SU-DHL-6 (cell line): ENCODE measurements around the gene KATNAL1.

ENCODE experiments used
- CTCF ChIP-seq: fragments of 200-600 bp; sonication (generic); IDR thresholded peaks from one replicate; pipeline ENCODE4 v1.5.1; 2017; ENCODE audit warnings: antibody characterized with exemption, mild to moderate bottlenecking, low read length, moderate library complexity; ENCODE audit not compliant: insufficient read depth, poor library complexity, severe bottlenecking
- EZH2phosphoT487 ChIP-seq: fragments of 200-600 bp; sonication (generic), shearing (Covaris generic); conservative IDR thresholded peaks from 2 replicates; pipeline ENCODE4 v1.6.1; 2018; ENCODE audit warnings: mild to moderate bottlenecking, antibody characterized with exemption, low read length, moderate library complexity, mixed read lengths

- TF ChIP-seq CTCF (no peak), EZH2phosphoT487 (no peak)
Observed at GRCh38 chr13:30289533-30289932, 17.8 kb downstream of the KATNAL1 start.
